Activated CD8-positive, alpha-beta T cell treated with anti-CD3 and anti-CD28 coated beads for 36 hours (primary cell): ENCODE results near the gene WFIKKN2. TPM values are rescaled to one million over a fixed set of nuclear protein-coding genes. Genes with fewer than 3 reads are reported as not detected.

ENCODE experiments used
- ATAC-seq: fragments of 200-7000 bp; cut with Tn5 transposase; one replicate; pipeline ENCODE4 v1.10.0; 2021; ENCODE audit warnings: mild to moderate bottlenecking, moderate library complexity
- CTCF ChIA-PET: fragments of 350-600 bp; sonication (Branson Sonifier 250); formaldehyde crosslinking; loops from one replicate; lab custom pipeline; 2021; ENCODE audit warnings: antibody characterized with exemption; lab: Charles Lee
- POLR2A ChIA-PET: fragments of 350-600 bp; sonication (Branson Sonifier 250); formaldehyde crosslinking; loops from one replicate; lab custom pipeline; 2021; ENCODE audit warnings: antibody characterized with exemption; lab: Charles Lee
- DNase-seq: peaks from one replicate; pipeline ENCODE4 v3.0.0-alpha.2; 2020
- H3K27ac Mint-ChIP-seq: one replicate; pipeline ENCODE4 v1.8.0; 2021; ENCODE audit warnings: mild to moderate bottlenecking, mixed read lengths
- H3K27me3 Mint-ChIP-seq: one replicate; pipeline ENCODE4 v1.8.0; 2021; ENCODE audit warnings: mixed read lengths
- H3K36me3 Mint-ChIP-seq: one replicate; pipeline ENCODE4 v1.8.0; 2021; ENCODE audit warnings: low read depth, mixed read lengths
- H3K4me1 Mint-ChIP-seq: one replicate; pipeline ENCODE4 v1.8.0; 2021; ENCODE audit warnings: low read depth, mixed read lengths
- H3K4me3 Mint-ChIP-seq: one replicate; pipeline ENCODE4 v1.8.0; 2021; ENCODE audit warnings: mild to moderate bottlenecking, moderate library complexity, mixed read lengths
- H3K9me3 Mint-ChIP-seq: one replicate; pipeline ENCODE4 v1.8.0; 2021; ENCODE audit warnings: mixed read lengths
- CTCF ChIP-seq: fragments of 200-600 bp; IDR thresholded peaks from one replicate; pipeline ENCODE4 v1.8.0; 2022; ENCODE audit warnings: antibody characterized with exemption, mild to moderate bottlenecking
- intact Hi-C: fragments of 100-400 bp; cut with micrococcal nuclease; formaldehyde crosslinking; loops from one replicate; pipeline ENCODE4 v1.10.0; 2022
- total RNA-seq, 2 experiments: library from RNA; stranded (reverse); gene quantifications; one replicate each; pipeline ENCODE4 v1.2.3, GENCODE V29; 2021

WFIKKN2 gene
- total RNA-seq, 2 experiments from 2014 or later = not detected

GRCh38 chr17:50884439-50885311 is 49.3 kb downstream of the WFIKKN2 start:
- intact Hi-C loops = no loop called here
- POLR2A ChIA-PET = interaction anchor here (0.9 to 1.9 kb wide), 4 partner anchors 11 to 19 kb away, joined by 3 to 14 read pairs (median 4); partner anchors contain the start of gene TOB1

GRCh38 chr17:50887705-50888245 is 52.4 kb downstream of the WFIKKN2 start:
- Mint-ChIP-seq H3K36me3 (no peaks in the 10 kb centered on the region), H3K27ac (no peak overlapping the region), H3K9me3 (no peaks in the 10 kb centered on the region), H3K4me1 (peaks cover 14% of the 10 kb centered on the region), H3K27me3 (no peaks in the 10 kb centered on the region), H3K4me3 (no peak overlapping the region)
- CTCF ChIA-PET = interaction anchor here (0.7 to 1.6 kb wide), 4 partner anchors 15 to 71 kb away, joined by 3 to 4 read pairs (median 4); no protein-coding TSS in a partner anchor
- intact Hi-C loops = no loop called here
- TF ChIP-seq CTCF = no peak
- ATAC-seq (no peak), DNase-seq (no peak)
- POLR2A ChIA-PET = interaction anchor here (5.0 kb wide), 1 partner anchor 22 kb away, joined by 15 read pairs; the partner anchor contains the start of gene TOB1

More at GRCh38 chr17:50884439-50885311, 49.3 kb downstream of the WFIKKN2 start:
- peaks cover 2% of the 10 kb centered on the region for H3K9me3 Mint-ChIP-seq
- no peak overlapping the region for H3K27ac Mint-ChIP-seq
- no peaks in the 10 kb centered on the region for H3K36me3 Mint-ChIP-seq
- peaks cover 15% of the 10 kb centered on the region for H3K4me1 Mint-ChIP-seq
- H3K4me3 Mint-ChIP-seq = no peak overlapping the region
- H3K27me3 Mint-ChIP-seq = no peaks in the 10 kb centered on the region
- no peak for TF ChIP-seq CTCF
- ATAC-seq = no peak
- DNase-seq = no peak
- CTCF ChIA-PET = no interaction called here

- intact Hi-C loops = no loop called here
- Mint-ChIP-seq H3K4me3 (no peak overlapping the region), H3K36me3 (no peaks in the 10 kb centered on the region), H3K27me3 (no peaks in the 10 kb centered on the region), H3K9me3 (no peaks in the 10 kb centered on the region), H3K27ac (no peak overlapping the region), H3K4me1 (peaks cover 9% of the 10 kb centered on the region)
- ATAC-seq (no peak), DNase-seq (no peak)
- no peak for TF ChIP-seq CTCF
- ChIA-PET POLR2A (interaction anchor here (2.1 to 5.0 kb wide), 2 partner anchors 24 to 29 kb away, joined by 6 to 15 read pairs; partner anchors contain the start of gene TOB1), CTCF (interaction anchor here (1.2 to 1.6 kb wide), 2 partner anchors 12 to 20 kb away, joined by 3 to 5 read pairs; no protein-coding TSS in a partner anchor)
These were observed 54.2 kb downstream of the WFIKKN2 start for GRCh38 chr17:50889528-50890118.

- Mint-ChIP-seq H3K9me3 (no peaks in the 10 kb centered on the region), H3K27me3 (no peaks in the 10 kb centered on the region), H3K4me1 (peaks cover 9% of the 10 kb centered on the region), H3K36me3 (no peaks in the 10 kb centered on the region), H3K4me3 (no peak overlapping the region), H3K27ac (no peak overlapping the region)
- intact Hi-C loops = no loop called here
- no peak for ATAC-seq
- ChIA-PET CTCF (interaction anchor here (1.0 kb wide), 1 partner anchor 38 kb away, joined by 3 read pairs; no protein-coding TSS in a partner anchor), POLR2A (interaction anchor here (2.1 to 5.0 kb wide), 2 partner anchors 25 to 27 kb away, joined by 6 to 15 read pairs; partner anchors contain the start of gene TOB1)
- no peak for TF ChIP-seq CTCF
- DNase-seq = no peak
These were observed 55.5 kb downstream of the WFIKKN2 start for GRCh38 chr17:50890675-50891516.
